Measurements from ENCODE around the gene OR6C70.
A peak's percentile ranks its signal among the peaks of the same experiment; 100 is the strongest.
"Not testable (repeated sequence)": the region's sequence is repeated elsewhere in the genome, so short reads cannot be mapped to it uniquely, and the experiment has no call there.

The OR6C70 gene

DNA sequence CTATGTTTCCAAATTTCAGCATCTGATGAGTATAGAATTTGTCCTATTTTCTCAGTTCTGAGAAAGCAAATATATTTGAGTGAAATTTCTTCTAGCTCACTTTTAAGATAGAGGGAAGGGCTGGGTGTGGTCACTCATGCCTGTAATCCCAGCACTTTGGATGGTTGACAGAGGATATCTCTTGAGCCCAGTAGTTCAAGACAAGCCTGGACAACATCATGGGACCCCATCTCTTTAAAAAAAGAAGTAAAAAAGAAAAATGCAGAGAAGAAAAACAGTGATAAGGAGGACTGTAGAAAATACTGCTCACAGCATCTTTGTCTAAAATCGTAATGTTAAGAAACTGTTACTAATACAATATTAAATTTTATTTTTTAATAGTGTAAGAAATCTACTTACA is 2.3 kb upstream of the OR6C70 start:
- Histone ChIP-seq H3K9me3 (ENCODE audit: insufficient read depth, low read length) (no peaks in the 10 kb centered on the region; the same call in 1 of the 2 replicates), H3K4me1 (ENCODE audit: low read length) (peaks cover 17% of the 10 kb centered on the region)
- TF ChIP-seq, protein P1, sequence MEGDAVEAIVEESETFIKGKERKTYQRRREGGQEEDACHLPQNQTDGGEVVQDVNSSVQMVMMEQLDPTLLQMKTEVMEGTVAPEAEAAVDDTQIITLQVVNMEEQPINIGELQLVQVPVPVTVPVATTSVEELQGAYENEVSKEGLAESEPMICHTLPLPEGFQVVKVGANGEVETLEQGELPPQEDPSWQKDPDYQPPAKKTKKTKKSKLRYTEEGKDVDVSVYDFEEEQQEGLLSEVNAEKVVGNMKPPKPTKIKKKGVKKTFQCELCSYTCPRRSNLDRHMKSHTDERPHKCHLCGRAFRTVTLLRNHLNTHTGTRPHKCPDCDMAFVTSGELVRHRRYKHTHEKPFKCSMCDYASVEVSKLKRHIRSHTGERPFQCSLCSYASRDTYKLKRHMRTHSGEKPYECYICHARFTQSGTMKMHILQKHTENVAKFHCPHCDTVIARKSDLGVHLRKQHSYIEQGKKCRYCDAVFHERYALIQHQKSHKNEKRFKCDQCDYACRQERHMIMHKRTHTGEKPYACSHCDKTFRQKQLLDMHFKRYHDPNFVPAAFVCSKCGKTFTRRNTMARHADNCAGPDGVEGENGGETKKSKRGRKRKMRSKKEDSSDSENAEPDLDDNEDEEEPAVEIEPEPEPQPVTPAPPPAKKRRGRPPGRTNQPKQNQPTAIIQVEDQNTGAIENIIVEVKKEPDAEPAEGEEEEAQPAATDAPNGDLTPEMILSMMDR (IDR thresholded peaks at IDR 0.05; ENCODE audit: low read depth, low read length): no peak
- TF ChIP-seq EZH2phosphoT487 (IDR thresholded peaks at IDR 0.05; ENCODE audit: low read depth): no peak

DNA sequence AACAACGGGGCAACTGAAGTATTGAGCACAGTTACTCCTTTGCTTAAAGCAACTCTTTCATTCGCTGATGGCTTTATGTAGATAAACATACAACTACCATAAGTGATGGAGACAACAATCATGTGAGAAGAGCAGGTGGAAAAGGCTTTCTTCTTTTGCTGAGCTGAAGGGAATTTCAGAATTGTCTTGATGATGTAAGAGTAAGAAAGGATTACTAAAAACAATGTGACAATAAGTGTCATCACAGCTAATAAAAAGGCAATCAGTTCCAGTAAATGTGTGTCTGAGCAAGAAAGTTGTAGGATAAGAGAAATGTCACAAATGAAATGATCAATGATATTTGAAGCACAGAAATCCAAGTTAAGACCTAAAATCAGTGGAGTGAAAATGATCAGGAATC is 647 bp downstream of the OR6C70 start:
- Histone ChIP-seq H3K36me3 (replicated peaks; ENCODE audit: low read depth, low read length) (peaks cover 5% of the 10 kb centered on the region), H3K27ac (ENCODE audit: low read length) (no peak overlapping the region), H3K79me2 (ENCODE audit: low read length) (no peaks in the 10 kb centered on the region), H4K20me1 (ENCODE audit: insufficient read depth, low read length) (no peaks in the 10 kb centered on the region), H3K4me3 (ENCODE audit: low read length) (no peak overlapping the region), H3K4me2 (ENCODE audit: low read length) (no peak overlapping the region), H3K9ac (ENCODE audit: low read length) (no peak overlapping the region), H2AFZ (ENCODE audit: low read depth, low read length) (no peak overlapping the region), H3K4me1 (ENCODE audit: low read length) (peaks cover 20% of the 10 kb centered on the region), H3K9me3 (ENCODE audit: insufficient read depth, low read length) (peaks cover 7% of the 10 kb centered on the region; the same call in 1 of the 2 replicates), H3K27me3 (ENCODE audit: low read depth, low read length) (peaks cover 27% of the 10 kb centered on the region)
- TF ChIP-seq, protein P1 (IDR thresholded peaks at IDR 0.05; ENCODE audit: low read depth, low read length): no peak
- no peak for TF ChIP-seq EZH2phosphoT487 (IDR thresholded peaks at IDR 0.05; ENCODE audit: low read depth)

More for the DNA sequence above, 2.3 kb upstream of the OR6C70 start:
- Histone ChIP-seq H3K79me2 (ENCODE audit: low read length) (no peaks in the 10 kb centered on the region), H2AFZ (ENCODE audit: low read depth, low read length) (no peak overlapping the region), H3K4me3 (ENCODE audit: low read length) (no peak overlapping the region), H3K36me3 (replicated peaks; ENCODE audit: low read depth, low read length) (peaks cover 5% of the 10 kb centered on the region), H4K20me1 (ENCODE audit: insufficient read depth, low read length) (no peaks in the 10 kb centered on the region), H3K9ac (ENCODE audit: low read length) (no peak overlapping the region), H3K27me3 (ENCODE audit: low read depth, low read length) (peaks cover 20% of the 10 kb centered on the region), H3K27ac (ENCODE audit: low read length) (no peak overlapping the region), H3K4me2 (ENCODE audit: low read length) (no peak overlapping the region)

DNA sequence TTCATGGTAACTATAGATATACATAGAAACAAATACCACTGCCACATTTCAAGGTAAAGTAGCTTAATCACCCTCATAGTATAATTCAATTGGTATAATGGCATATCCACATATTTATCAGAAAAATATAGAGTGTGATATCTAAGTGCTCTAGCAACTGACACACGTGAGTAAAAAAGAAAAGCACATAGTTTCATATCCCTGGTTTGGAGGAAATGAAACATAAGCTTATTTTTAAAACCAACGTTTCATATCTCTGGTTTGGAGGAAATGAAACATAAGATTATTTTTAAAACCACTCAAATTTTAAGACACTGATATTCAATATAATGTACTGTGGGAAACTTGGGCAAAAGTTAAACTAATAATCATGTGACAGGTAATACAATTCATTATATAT is 2.1 kb downstream of the OR6C70 start:
- peaks cover 20% of the 10 kb centered on the region for H3K4me1 ChIP-seq (ENCODE audit: low read length)
- H3K9ac ChIP-seq (ENCODE audit: low read length): no peak overlapping the region
- no peaks in the 10 kb centered on the region for H3K79me2 ChIP-seq (ENCODE audit: low read length)
- no peak for TF ChIP-seq EZH2phosphoT487 (IDR thresholded peaks at IDR 0.05; ENCODE audit: low read depth)
- TF ChIP-seq, protein P1 (IDR thresholded peaks at IDR 0.05; ENCODE audit: low read depth, low read length): no peak
- H3K4me3 ChIP-seq (ENCODE audit: low read length): no peak overlapping the region
- H2AFZ ChIP-seq (ENCODE audit: low read depth, low read length): no peak overlapping the region
- peak overlapping the region; percentile 24 for H3K4me2 ChIP-seq (ENCODE audit: low read length)
- H3K27ac ChIP-seq (ENCODE audit: low read length): no peak overlapping the region
- H3K9me3 ChIP-seq (ENCODE audit: insufficient read depth, low read length): peaks cover 7% of the 10 kb centered on the region; the same call in 1 of the 2 replicates
- H4K20me1 ChIP-seq (ENCODE audit: insufficient read depth, low read length): no peaks in the 10 kb centered on the region
- peaks cover 27% of the 10 kb centered on the region for H3K27me3 ChIP-seq (ENCODE audit: low read depth, low read length)
- H3K36me3 ChIP-seq (replicated peaks; ENCODE audit: low read depth, low read length): peaks cover 5% of the 10 kb centered on the region

DNA sequence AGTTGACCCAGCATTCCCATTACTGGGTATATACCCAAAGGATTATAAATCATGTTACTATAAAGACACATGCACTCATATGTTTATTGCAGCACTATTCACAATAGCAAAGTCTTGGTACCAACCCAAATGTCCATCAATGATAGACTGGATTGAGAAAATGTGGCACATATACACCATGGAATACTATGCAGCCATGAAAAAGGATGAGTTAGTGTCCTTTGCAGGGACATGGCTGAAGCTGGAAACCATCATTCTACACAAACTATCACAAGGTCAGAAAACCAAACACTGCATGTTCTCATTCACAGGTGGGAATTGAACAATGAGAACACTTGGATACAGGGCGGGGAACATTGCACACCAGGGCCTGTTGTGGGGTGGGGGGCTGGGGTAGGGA is 5.0 kb downstream of the OR6C70 start:
- not testable (repeated sequence) for H3K27ac ChIP-seq (ENCODE audit: low read length); H3K4me3 ChIP-seq (ENCODE audit: low read length); H3K79me2 ChIP-seq (ENCODE audit: low read length); H2AFZ ChIP-seq (ENCODE audit: low read depth, low read length); H3K36me3 ChIP-seq (replicated peaks; ENCODE audit: low read depth, low read length); H4K20me1 ChIP-seq (ENCODE audit: insufficient read depth, low read length); H3K9ac ChIP-seq (ENCODE audit: low read length); H3K9me3 ChIP-seq (ENCODE audit: insufficient read depth, low read length); H3K4me2 ChIP-seq (ENCODE audit: low read length)
- H3K4me1 ChIP-seq (ENCODE audit: low read length): peaks cover 20% of the 10 kb centered on the region
- H3K27me3 ChIP-seq (ENCODE audit: low read depth, low read length): peaks cover 24% of the 10 kb centered on the region

DNA sequence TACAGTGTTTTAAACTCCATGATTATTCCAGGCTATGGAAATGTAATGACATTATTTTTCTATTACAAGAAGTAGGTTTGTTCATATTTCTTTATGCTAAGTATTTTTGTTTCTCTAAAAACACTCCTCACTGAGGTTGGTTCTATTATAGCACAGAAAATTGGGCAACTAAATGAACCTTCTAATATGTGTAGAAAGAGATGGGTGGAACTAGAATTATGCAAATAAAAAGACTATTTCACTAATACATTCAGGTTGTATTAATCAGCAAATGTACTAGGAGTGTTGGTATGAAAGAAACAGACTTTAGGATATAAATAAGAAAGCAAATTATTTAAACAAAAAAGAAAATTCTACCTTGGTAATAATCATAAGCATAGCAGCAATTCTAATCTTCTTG is 21.1 kb downstream of the OR6C70 start:
- peaks cover 12% of the 10 kb centered on the region; the same call in 1 of the 2 replicates for H3K27me3 ChIP-seq (ENCODE audit: low read depth, low read length)
- no peak overlapping the region for H3K4me3 ChIP-seq (ENCODE audit: low read length)
- H3K79me2 ChIP-seq (ENCODE audit: low read length): no peaks in the 10 kb centered on the region
- no peak overlapping the region for H3K27ac ChIP-seq (ENCODE audit: low read length)
- no peaks in the 10 kb centered on the region for H3K36me3 ChIP-seq (replicated peaks; ENCODE audit: low read depth, low read length)
- H4K20me1 ChIP-seq (ENCODE audit: insufficient read depth, low read length): no peaks in the 10 kb centered on the region
- H3K9ac ChIP-seq (ENCODE audit: low read length): no peak overlapping the region
- TF ChIP-seq EZH2phosphoT487 (IDR thresholded peaks at IDR 0.05; ENCODE audit: low read depth): no peak
- H3K9me3 ChIP-seq (ENCODE audit: insufficient read depth, low read length): no peaks in the 10 kb centered on the region
- no peak overlapping the region for H2AFZ ChIP-seq (ENCODE audit: low read depth, low read length)
- no peak overlapping the region for H3K4me2 ChIP-seq (ENCODE audit: low read length)
- H3K4me1 ChIP-seq (ENCODE audit: low read length): no peaks in the 10 kb centered on the region
